ENCODE results near the gene ARHGAP9.

The ARHGAP9 gene

GRCh38 chr12:57527184-57527583 is 47.5 kb upstream of the ARHGAP9 start:
- Histone ChIP-seq H3K27ac (ENCODE audit: low read depth, low read length) (no peak overlapping the region), H3K4me2 (ENCODE audit: low read length) (no peak overlapping the region), H4K20me1 (ENCODE audit: control insufficient read depth, insufficient read depth, low read depth, low read length) (no peaks in the 10 kb centered on the region), H3K4me3 (ENCODE audit: low read length) (no peak overlapping the region), H3K4me1 (ENCODE audit: control insufficient read depth, low read length) (peaks cover 18% of the 10 kb centered on the region), H3K79me2 (ENCODE audit: control insufficient read depth, low read length) (peaks cover 25% of the 10 kb centered on the region), H3K9me2 (replicated peaks; ENCODE audit: control insufficient read depth, low read length) (no peaks in the 10 kb centered on the region), H3K36me3 (ENCODE audit: control insufficient read depth, low read length) (peaks cover 82% of the 10 kb centered on the region), H3K27me3 (ENCODE audit: control insufficient read depth, low read length) (no peaks in the 10 kb centered on the region), H3F3A (ENCODE audit: control insufficient read depth, insufficient read depth) (peaks cover 4% of the 10 kb centered on the region; the same call in 1 of the 2 replicates), H3K9me3 (ENCODE audit: control insufficient read depth, insufficient read depth, low read length) (no peaks in the 10 kb centered on the region)
- TF ChIP-seq CTCF (IDR thresholded peaks at IDR 0.05; ENCODE audit: low read depth, low read length, poor library complexity, severe bottlenecking) (no peak), EZH2phosphoT487 (IDR thresholded peaks at IDR 0.05; ENCODE audit: borderline replicate concordance, low read length) (no peak)

DNA sequence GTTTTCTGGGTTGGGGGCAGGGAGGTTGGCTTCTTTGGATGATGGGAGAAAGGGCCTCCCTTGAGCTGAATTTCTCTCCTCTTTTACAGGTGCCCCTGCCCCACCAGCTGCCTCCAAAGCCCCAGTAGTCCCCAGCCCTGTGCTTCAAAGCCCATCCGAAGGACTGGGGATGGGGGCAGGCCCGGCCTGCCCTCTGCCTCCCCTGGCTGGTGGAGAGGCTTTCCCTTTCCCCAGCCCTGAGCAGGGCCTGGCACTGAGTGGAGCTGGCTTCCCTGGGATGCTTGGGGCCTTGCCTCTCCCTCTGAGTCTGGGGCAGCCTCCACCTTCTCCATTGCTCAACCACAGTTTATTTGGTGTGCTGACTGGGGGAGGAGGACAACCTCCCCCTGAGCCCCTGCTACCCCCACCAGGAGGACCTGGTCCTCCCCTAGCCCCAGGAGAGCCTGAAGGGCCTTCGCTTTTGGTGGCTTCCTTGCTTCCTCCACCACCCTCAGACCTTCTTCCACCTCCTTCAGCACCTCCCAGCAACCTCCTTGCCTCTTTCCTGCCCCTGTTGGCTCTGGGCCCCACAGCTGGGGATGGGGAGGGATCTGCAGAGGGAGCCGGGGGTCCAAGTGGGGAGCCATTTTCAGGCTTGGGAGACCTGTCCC is 46.9 kb upstream of the ARHGAP9 start:
- Histone ChIP-seq H3K9me3 (ENCODE audit: control insufficient read depth, insufficient read depth, low read length) (no peaks in the 10 kb centered on the region), H3K79me2 (ENCODE audit: control insufficient read depth, low read length) (peaks cover 25% of the 10 kb centered on the region), H3F3A (ENCODE audit: control insufficient read depth, insufficient read depth) (peaks cover 7% of the 10 kb centered on the region), H4K20me1 (ENCODE audit: control insufficient read depth, insufficient read depth, low read depth, low read length) (no peaks in the 10 kb centered on the region), H3K27me3 (ENCODE audit: control insufficient read depth, low read length) (no peaks in the 10 kb centered on the region), H3K4me1 (ENCODE audit: control insufficient read depth, low read length) (peaks cover 24% of the 10 kb centered on the region), H3K4me3 (ENCODE audit: low read length) (no peak overlapping the region), H3K4me2 (ENCODE audit: low read length) (no peak overlapping the region), H3K36me3 (ENCODE audit: control insufficient read depth, low read length) (peaks cover 76% of the 10 kb centered on the region), H3K27ac (ENCODE audit: low read depth, low read length) (no peak overlapping the region), H3K9me2 (replicated peaks; ENCODE audit: control insufficient read depth, low read length) (no peaks in the 10 kb centered on the region)
- TF ChIP-seq CTCF (IDR thresholded peaks at IDR 0.05; ENCODE audit: low read depth, low read length, poor library complexity, severe bottlenecking) (no peak), EZH2phosphoT487 (IDR thresholded peaks at IDR 0.05; ENCODE audit: borderline replicate concordance, low read length) (no peak)

GRCh38 chr12:57525615-57526383 is 46.1 kb upstream of the ARHGAP9 start:
- peaks cover 32% of the 10 kb centered on the region for H3K4me1 ChIP-seq (ENCODE audit: control insufficient read depth, low read length)
- no peaks in the 10 kb centered on the region for H3K27me3 ChIP-seq (ENCODE audit: control insufficient read depth, low read length)
- no peaks in the 10 kb centered on the region for H4K20me1 ChIP-seq (ENCODE audit: control insufficient read depth, insufficient read depth, low read depth, low read length)
- no peak overlapping the region for H3K27ac ChIP-seq (ENCODE audit: low read depth, low read length)
- H3K4me3 ChIP-seq (ENCODE audit: low read length) = no peak overlapping the region
- no peaks in the 10 kb centered on the region for H3K9me2 ChIP-seq (replicated peaks; ENCODE audit: control insufficient read depth, low read length)
- peaks cover 25% of the 10 kb centered on the region for H3K79me2 ChIP-seq (ENCODE audit: control insufficient read depth, low read length)
- H3K4me2 ChIP-seq (ENCODE audit: low read length) = no peak overlapping the region
- no peaks in the 10 kb centered on the region for H3K9me3 ChIP-seq (ENCODE audit: control insufficient read depth, insufficient read depth, low read length)
- H3K36me3 ChIP-seq (ENCODE audit: control insufficient read depth, low read length) = peaks cover 70% of the 10 kb centered on the region
- peaks cover 12% of the 10 kb centered on the region for H3F3A ChIP-seq (ENCODE audit: control insufficient read depth, insufficient read depth)
- TF ChIP-seq CTCF (IDR thresholded peaks at IDR 0.05; ENCODE audit: low read depth, low read length, poor library complexity, severe bottlenecking) (no peak), EZH2phosphoT487 (IDR thresholded peaks at IDR 0.05; ENCODE audit: borderline replicate concordance, low read length) (no peak)
